H4 (cell line): ENCODE data around the gene CLEC4M. TPM values are rescaled to one million over a fixed set of nuclear protein-coding genes. Genes with fewer than 3 reads are reported as not detected.
"Not testable (repeated sequence)": the region's sequence is repeated elsewhere in the genome, so short reads cannot be mapped to it uniquely, and the experiment has no call there.

Experiments used
- DNase-seq: peaks from one replicate; pipeline ENCODE4 v3.0.0-alpha.2; 2015; ENCODE audit warnings: low spot score
- total RNA-seq: library from RNA; depleted of rRNA; stranded (reverse); fragments of >200 nt; shearing (Covaris generic); gene quantifications from 2 replicates; pipeline ENCODE4 v1.2.3, GENCODE V29; 2014; rRNA removed

Gene CLEC4M
- total RNA-seq, 1 experiment from 2014 or later, result not detected

DNA sequence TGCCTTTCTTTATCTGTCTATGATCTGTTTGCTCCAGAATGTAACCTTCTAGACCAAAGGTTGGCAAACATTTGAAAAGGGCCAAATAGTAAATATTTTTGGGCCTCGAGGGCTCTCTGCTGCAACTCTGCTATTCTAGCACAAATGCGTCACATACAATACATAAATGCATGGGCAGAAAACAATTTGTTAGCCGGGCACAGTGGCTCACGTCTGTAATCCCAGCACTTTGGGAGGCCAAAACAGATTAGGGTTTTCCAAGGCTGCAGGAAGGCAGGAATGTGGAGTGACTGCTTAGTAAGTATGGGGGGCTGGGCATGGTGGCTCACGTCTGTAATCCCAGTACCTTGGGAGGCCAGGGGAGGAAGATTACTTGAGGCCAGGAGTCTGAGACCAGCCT, 45.1 kb downstream of the CLEC4M start:
- no peak for DNase-seq

DNA sequence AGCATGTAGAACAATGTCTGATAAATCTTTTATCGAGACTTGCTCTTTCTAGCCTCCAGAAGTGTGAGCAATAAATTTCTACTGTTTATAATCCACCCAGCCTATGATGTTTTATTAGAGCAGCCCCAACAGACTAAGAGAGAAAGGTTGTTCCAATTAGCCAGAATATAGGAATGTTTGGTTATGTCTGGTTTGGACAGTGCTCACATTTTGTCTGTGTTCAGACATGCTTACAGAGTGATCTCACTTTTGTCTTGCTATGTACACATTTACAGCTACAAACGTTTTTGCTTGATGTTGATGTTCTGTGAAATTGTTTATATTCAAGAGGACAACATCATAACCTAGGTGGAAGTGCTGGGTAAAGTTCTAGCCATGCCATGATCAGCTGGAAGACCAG, 48.9 kb downstream of the CLEC4M start:
- no peak for DNase-seq

DNA sequence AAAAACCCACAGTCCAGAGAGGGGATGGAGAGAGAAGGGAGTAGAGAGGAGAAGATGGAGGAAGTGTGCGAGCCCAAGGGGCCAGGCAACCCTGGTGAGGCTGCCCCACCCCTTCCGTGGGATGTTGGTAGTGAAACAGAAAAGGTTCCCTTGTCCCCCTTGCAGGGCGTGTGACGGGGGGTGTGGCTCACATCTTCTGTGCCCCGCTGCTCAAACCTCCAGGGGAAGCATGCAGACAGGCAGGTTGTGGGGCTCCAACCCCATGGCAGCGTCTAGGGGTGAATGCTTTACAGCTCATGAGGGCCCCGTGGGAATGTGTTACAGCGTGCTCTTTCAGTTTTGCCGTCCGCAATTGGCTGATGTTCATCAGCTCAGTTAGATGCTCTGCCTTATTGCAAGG, 52.3 kb downstream of the CLEC4M start:
- DNase-seq, result no peak

DNA sequence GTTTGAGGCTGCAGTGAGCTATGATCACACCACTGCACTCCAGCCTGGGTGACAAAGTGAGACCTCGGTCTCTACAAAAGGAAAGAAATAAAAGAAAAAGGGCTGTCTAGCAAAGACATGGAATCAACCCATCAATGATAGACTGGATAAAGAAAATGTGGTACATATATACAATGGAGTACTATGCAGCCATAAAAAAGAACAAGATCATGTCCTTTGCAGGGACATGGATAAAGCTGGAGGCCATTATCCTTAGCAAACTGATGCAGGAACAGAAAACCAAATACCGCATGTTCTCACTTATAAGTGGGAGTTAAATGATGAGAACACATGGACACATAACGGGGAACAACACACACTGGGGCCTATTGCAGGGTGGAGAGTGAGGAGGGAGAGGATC, 53.0 kb downstream of the CLEC4M start:
- not testable (repeated sequence) for DNase-seq

GRCh38 chr19:7817801-7818200, 54.8 kb downstream of the CLEC4M start:
- no peak for DNase-seq

- no peak for DNase-seq
These were observed 55.8 kb downstream of the CLEC4M start for GRCh38 chr19:7818806-7819205.

Other genes starting within 250 kb of the CLEC4M start
- gene ZNF358, start 247.1 kb upstream of the CLEC4M start, total RNA-seq, result 31.9 and 37.5 TPM in 2 replicates
- 3.9 and 5.8 TPM in 2 replicates for gene MCOLN1, start 240.6 kb upstream of the CLEC4M start, total RNA-seq
- gene PNPLA6, start 227.5 kb upstream of the CLEC4M start, total RNA-seq, result 32.5 and 41.4 TPM in 2 replicates
- gene CAMSAP3, start 167.4 kb upstream of the CLEC4M start, total RNA-seq, result 0.31 and 0.43 TPM in 2 replicates
- gene XAB2, start 133.7 kb upstream of the CLEC4M start, total RNA-seq, result 25.0 and 26.7 TPM in 2 replicates
- gene PET100, start 133.4 kb upstream of the CLEC4M start, total RNA-seq, result 65.7 and 67.1 TPM in 2 replicates
- gene PCP2, start 129.5 kb upstream of the CLEC4M start, total RNA-seq, result not detected in 2 replicates
- 2.5 and 3.1 TPM in 2 replicates for gene STXBP2, start 126.1 kb upstream of the CLEC4M start, total RNA-seq
- not detected in 2 replicates for gene RETN, start 94.2 kb upstream of the CLEC4M start, total RNA-seq
- not detected in 2 replicates for gene MCEMP1, start 86.2 kb upstream of the CLEC4M start, total RNA-seq
- 90.6 and 139 TPM in 2 replicates for gene TRAPPC5, start 82.4 kb upstream of the CLEC4M start, total RNA-seq
- not detected in 2 replicates for gene FCER2, start 61.1 kb upstream of the CLEC4M start, total RNA-seq
- not detected in 2 replicates for gene CLEC4G, start 31.1 kb upstream of the CLEC4M start, total RNA-seq
- gene CD209, start 15.7 kb upstream of the CLEC4M start, total RNA-seq, result 0.10 TPM in 1 of 2 replicates, not detected in the other
- 7.9 and 12.6 TPM in 2 replicates for gene EVI5L, start 67.0 kb downstream of the CLEC4M start, total RNA-seq
- gene PRR36, start 111.1 kb downstream of the CLEC4M start, total RNA-seq, result 0.04 TPM in 1 of 2 replicates, not detected in the other
- gene LRRC8E, start 125.3 kb downstream of the CLEC4M start, total RNA-seq, result 2.4 and 2.6 TPM in 2 replicates
- 2.9 and 4.2 TPM in 2 replicates for gene MAP2K7, start 140.6 kb downstream of the CLEC4M start, total RNA-seq
- gene TGFBR3L, start 151.6 kb downstream of the CLEC4M start, total RNA-seq, result not detected in 2 replicates
- 23.5 and 27.0 TPM in 2 replicates for gene SNAPC2, start 157.1 kb downstream of the CLEC4M start, total RNA-seq
- gene CTXN1, start 162.9 kb downstream of the CLEC4M start, total RNA-seq, result 3.6 and 11.5 TPM in 2 replicates
- gene TIMM44, start 180.4 kb downstream of the CLEC4M start, total RNA-seq, result 64.9 and 86.8 TPM in 2 replicates
- 61.0 and 71.7 TPM in 2 replicates for gene ELAVL1, start 242.4 kb downstream of the CLEC4M start, total RNA-seq